ENCODE measurements around the gene MED27. TPM values are rescaled to one million over a fixed set of nuclear protein-coding genes. Genes with fewer than 3 reads are reported as not detected.

MED27 gene
- total and polyA plus RNA-seq, 2 of the 4 experiments (the other 2 are of a cell fraction): 50.2 to 63.4 TPM

DNA sequence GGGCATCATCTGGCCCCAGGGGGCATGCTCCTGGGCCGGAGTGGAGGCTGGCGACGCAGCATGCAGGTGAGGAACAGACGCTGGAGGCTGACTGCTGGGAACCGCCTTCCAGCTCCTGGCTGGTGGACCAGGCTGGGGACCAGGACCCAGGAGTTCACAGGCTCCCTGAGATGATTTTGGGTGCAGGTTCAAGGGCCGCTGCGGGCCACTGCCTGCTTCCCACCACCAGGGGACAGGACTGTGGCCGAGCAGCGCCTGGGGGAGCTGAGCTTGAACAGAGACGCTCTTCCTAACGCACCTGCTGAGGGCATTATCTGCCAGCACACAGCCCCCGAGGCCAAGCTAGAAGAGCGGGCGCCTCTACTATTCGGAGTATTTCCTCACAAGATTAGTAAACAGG is 207.7 kb downstream of the MED27 start:
- TF ChIP-seq, protein P1, sequence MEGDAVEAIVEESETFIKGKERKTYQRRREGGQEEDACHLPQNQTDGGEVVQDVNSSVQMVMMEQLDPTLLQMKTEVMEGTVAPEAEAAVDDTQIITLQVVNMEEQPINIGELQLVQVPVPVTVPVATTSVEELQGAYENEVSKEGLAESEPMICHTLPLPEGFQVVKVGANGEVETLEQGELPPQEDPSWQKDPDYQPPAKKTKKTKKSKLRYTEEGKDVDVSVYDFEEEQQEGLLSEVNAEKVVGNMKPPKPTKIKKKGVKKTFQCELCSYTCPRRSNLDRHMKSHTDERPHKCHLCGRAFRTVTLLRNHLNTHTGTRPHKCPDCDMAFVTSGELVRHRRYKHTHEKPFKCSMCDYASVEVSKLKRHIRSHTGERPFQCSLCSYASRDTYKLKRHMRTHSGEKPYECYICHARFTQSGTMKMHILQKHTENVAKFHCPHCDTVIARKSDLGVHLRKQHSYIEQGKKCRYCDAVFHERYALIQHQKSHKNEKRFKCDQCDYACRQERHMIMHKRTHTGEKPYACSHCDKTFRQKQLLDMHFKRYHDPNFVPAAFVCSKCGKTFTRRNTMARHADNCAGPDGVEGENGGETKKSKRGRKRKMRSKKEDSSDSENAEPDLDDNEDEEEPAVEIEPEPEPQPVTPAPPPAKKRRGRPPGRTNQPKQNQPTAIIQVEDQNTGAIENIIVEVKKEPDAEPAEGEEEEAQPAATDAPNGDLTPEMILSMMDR (conservative IDR thresholded peaks at IDR 0.05; ENCODE audit: low read depth, low read length): 0 out of 2 replicates have a peak, but pooled peaks have one; percentile 13
- no peak for TF ChIP-seq RAD21 (IDR thresholded peaks at IDR 0.05; ENCODE audit: low read length)
- no peak for TF ChIP-seq SMC3 (IDR thresholded peaks at IDR 0.05; ENCODE audit: low read depth, low read length)
- no peak for TF ChIP-seq RCOR1 (IDR thresholded peaks at IDR 0.05; ENCODE audit: insufficient replicate concordance, low read length)
- TF ChIP-seq, protein P2, sequence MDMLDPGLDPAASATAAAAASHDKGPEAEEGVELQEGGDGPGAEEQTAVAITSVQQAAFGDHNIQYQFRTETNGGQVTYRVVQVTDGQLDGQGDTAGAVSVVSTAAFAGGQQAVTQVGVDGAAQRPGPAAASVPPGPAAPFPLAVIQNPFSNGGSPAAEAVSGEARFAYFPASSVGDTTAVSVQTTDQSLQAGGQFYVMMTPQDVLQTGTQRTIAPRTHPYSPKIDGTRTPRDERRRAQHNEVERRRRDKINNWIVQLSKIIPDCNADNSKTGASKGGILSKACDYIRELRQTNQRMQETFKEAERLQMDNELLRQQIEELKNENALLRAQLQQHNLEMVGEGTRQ (IDR thresholded peaks at IDR 0.05; ENCODE audit: low read depth, low read length): no peak
- H3K27me3 ChIP-seq (ENCODE audit: control insufficient read depth, insufficient read depth, low read length): no peaks in the 10 kb centered on the region
- whole genome bisulfite sequencing, 2 experiments (ENCODE audit: extremely low coverage in 2 of 2, insufficient read length in 1 of 2): 100% methylated on average over 2 of the region's 15 CpGs; no CpG with 5 or more reads in 1 of the 2 experiments
- H2BK5ac ChIP-seq (ENCODE audit: low read depth, low read length, poor library complexity, severe bottlenecking): no peak overlapping the region
- H4K5ac ChIP-seq (ENCODE audit: low read depth, low read length): no peak overlapping the region
- H3K56ac ChIP-seq (ENCODE audit: extremely low read depth, insufficient read depth, low read length): no peak overlapping the region
- H3K9me3 ChIP-seq (ENCODE audit: control insufficient read depth, insufficient read depth, low read length): no peaks in the 10 kb centered on the region
- no peak overlapping the region for H3K14ac ChIP-seq (replicated peaks; ENCODE audit: low read depth, low read length)
- no peak overlapping the region for H4K8ac ChIP-seq (ENCODE audit: low read depth in 2 of 2, low read length in 2 of 2)
- intact Hi-C loops (cut with micrococcal nuclease): no loop called here
- BruUV-seq (replicated peaks): no TSS peak
- no peak overlapping the region for H3K27ac ChIP-seq (ENCODE audit: insufficient read depth, low read length)
- peaks cover 15% of the 10 kb centered on the region; the same call in 1 of the 2 replicates for H4K20me1 ChIP-seq (ENCODE audit: insufficient read depth, low read length)
- H3K79me1 ChIP-seq (ENCODE audit: low read depth in 1 of 2, low read length in 2 of 2): peaks cover 0 to 8% of the 10 kb centered on the region in 2 experiments; a peak in 1 of 4 replicates
- H4K91ac ChIP-seq (ENCODE audit: insufficient read depth, low read depth, low read length): no peak overlapping the region
- no peak overlapping the region for H2AFZ ChIP-seq (replicated peaks; ENCODE audit: low read length, poor library complexity)
- H3K4me2 ChIP-seq (ENCODE audit: low read depth, low read length): no peak overlapping the region
- H3K4me1 ChIP-seq (ENCODE audit: control insufficient read depth, insufficient read depth, low read length): peaks cover 8% of the 10 kb centered on the region
- no peak overlapping the region for H3K9ac ChIP-seq (ENCODE audit: low read depth, low read length)
- no peak overlapping the region for H2BK20ac ChIP-seq (ENCODE audit: low read depth, low read length)
- H3K9me1 ChIP-seq (ENCODE audit: insufficient read depth, low read length): peaks cover 13% of the 10 kb centered on the region
- H3K4ac ChIP-seq (ENCODE audit: low read depth, low read length): no peak overlapping the region
- ATAC-seq (ENCODE audit: low read depth): no peak
- no peaks in the 10 kb centered on the region for H3K36me3 ChIP-seq (ENCODE audit: control insufficient read depth, insufficient read depth, low read length)
- in situ Hi-C loops (cut with MboI; ENCODE audit: low sequenced_read_pairs): no loop called here
- no peak overlapping the region for H2BK15ac ChIP-seq (ENCODE audit: low read depth, low read length)
- H2AK5ac ChIP-seq (ENCODE audit: low read depth, low read length): no peak overlapping the region
- H3K23ac ChIP-seq (ENCODE audit: low read depth, low read length): no peak overlapping the region
- H2AK9ac ChIP-seq (replicated peaks; ENCODE audit: low read depth, low read length, poor library complexity): no peak overlapping the region
- no peak overlapping the region for H2BK120ac ChIP-seq (ENCODE audit: low read depth, low read length)
- no peak for DNase-seq
- H3K18ac ChIP-seq (ENCODE audit: low read depth, low read length): no peak overlapping the region
- POLR2A ChIA-PET (ENCODE audit: unreplicated experiment): no interaction called here
- dilution Hi-C loops (cut with HindIII; ENCODE audit: low sequenced_read_pairs, unreplicated experiment): no loop called here
- CTCF ChIA-PET: no interaction called here
- no peak overlapping the region for H3K4me3 ChIP-seq (ENCODE audit: insufficient read depth, low read depth, low read length)
